Prostate gland (tissue), 2 donors: Measurements from ENCODE around the gene LMTK2. TPM values are rescaled to one million over a fixed set of nuclear protein-coding genes. Genes with fewer than 3 reads are reported as not detected.
"Not testable (repeated sequence)": the region's sequence is repeated elsewhere in the genome, so short reads cannot be mapped to it uniquely, and the experiment has no call there.

Experiments
- DNase-seq: peaks from one replicate; pipeline ENCODE4 v3.0.0-alpha.2; 2019; ENCODE audit warnings: low spot score
- H3K27ac ChIP-seq, 2 donors: fragments of 200-600 bp; sonication (generic); 2 replicates each; pipeline ENCODE4 v1.5.1; 2017 to 2019
- H3K27me3 ChIP-seq: fragments of 200-600 bp; sonication (generic); replicated peaks from 2 replicates; pipeline ENCODE4 v1.5.1; 2019; ENCODE audit not compliant: insufficient read depth
- H3K36me3 ChIP-seq, 2 donors: fragments of 200-600 bp; sonication (generic); 1 replicate in 1 of 2; 2 replicates in 1 of 2; pipeline versions ENCODE4 v1.5.1 to v1.8.1; 2017 to 2019
- H3K4me1 ChIP-seq: fragments of 200-600 bp; sonication (generic); replicated peaks from 2 replicates; pipeline ENCODE4 v1.5.1; 2019
- H3K4me3 ChIP-seq, 2 donors: fragments of 200-600 bp; sonication (generic); 2 replicates each; pipeline ENCODE4 v1.5.1; 2017 to 2019
- H3K9me3 ChIP-seq: fragments of 200-600 bp; sonication (generic); 2 replicates; pipeline ENCODE4 v1.5.1; 2017
- CTCF ChIP-seq, 4 experiments: fragments of 200-600 bp in 2 of 4; fragments of 450-650 bp in 2 of 4; sonication (generic) in 2 of 4; IDR thresholded peaks; 1 replicate in 3 of 4; 2 replicates in 1 of 4; pipeline ENCODE4 v1.5.1; 2016 to 2019; ENCODE audit warnings: antibody characterized with exemption in 4 of 4, mild to moderate bottlenecking in 2 of 4, moderate library complexity in 2 of 4
- POLR2A ChIP-seq: fragments of 450-650 bp; IDR thresholded peaks from one replicate; pipeline ENCODE4 v1.6.1; 2016; ENCODE audit warnings: antibody characterized with exemption, mild to moderate bottlenecking
- POLR2AphosphoS5 ChIP-seq: sonication (generic); formaldehyde crosslinking; IDR thresholded peaks from one replicate; pipeline ENCODE4 v1.6.1; 2017; ENCODE audit warnings: antibody characterized with exemption
- WGBS: methylation state at CpG from one replicate; pipeline ENCODE4 v1.1.5; 2018; 5-methylcytosine and 5-hydroxymethylcytosine counted together
- intact Hi-C: fragments of 100-400 bp; cut with DNase I; formaldehyde crosslinking; loops from one replicate; pipeline ENCODE4 v1.14.2; 2022
- total RNA-seq, 2 donors: library from RNA; depleted of rRNA; stranded (reverse); fragments of >200 nt; gene quantifications; one replicate each; pipeline ENCODE4 v1.1.0, GENCODE V29; 2016

LMTK2 gene
- total RNA-seq, 2 donors from 2014 or later = 22.2 to 37.4 TPM

DNA sequence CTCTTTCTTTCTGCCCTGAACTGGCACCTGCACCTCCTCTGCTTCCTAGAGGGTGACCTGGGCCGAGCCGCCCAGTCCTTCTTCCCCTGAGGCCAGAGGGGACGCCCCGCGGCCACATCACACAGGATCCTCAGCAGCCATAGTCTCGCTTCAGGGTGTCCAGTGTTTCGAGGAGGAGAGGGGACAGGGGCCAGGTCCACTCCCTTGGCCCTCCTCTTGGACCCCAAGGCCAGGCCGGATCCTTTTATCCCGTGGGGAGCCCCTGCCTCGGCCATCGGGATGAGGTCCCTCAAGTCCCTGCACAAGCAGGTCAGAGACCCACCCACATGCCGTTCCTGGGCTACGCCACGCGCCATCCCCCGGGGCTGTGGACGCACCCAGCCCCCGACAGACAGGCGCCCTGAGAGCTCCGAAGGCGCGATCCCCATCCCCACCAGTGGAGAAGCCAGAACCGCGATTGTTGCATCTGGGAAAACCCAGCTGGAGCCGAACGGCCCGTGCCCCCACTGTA, 108.2 kb downstream of the LMTK2 start:
- intact Hi-C loops = no loop called here
- H3K4me1 ChIP-seq = peaks cover 9% of the 10 kb centered on the region
- TF ChIP-seq CTCF (IDR thresholded peaks at IDR 0.05) (no peak), POLR2A (no peak), POLR2AphosphoS5 (no peak)
- DNase-seq = no peak
- no peaks in the 10 kb centered on the region for H3K36me3 ChIP-seq
- no peaks in the 10 kb centered on the region for H3K9me3 ChIP-seq
- WGBS = 96% methylated on average over 27 of the region's 27 CpGs
- H3K4me3 ChIP-seq = no peak overlapping the region
- H3K27ac ChIP-seq = peak overlapping the region in 1 of 2 donors; percentile 88
- no peaks in the 10 kb centered on the region for H3K27me3 ChIP-seq

- intact Hi-C loops = no loop called here
- H3K27me3 ChIP-seq = no peaks in the 10 kb centered on the region
- TF ChIP-seq POLR2A (no peak), POLR2AphosphoS5 (no peak), CTCF (IDR thresholded peaks at IDR 0.05) (no peak)
- no peaks in the 10 kb centered on the region for H3K9me3 ChIP-seq
- 84% methylated on average over 32 of the region's 32 CpGs for WGBS
- DNase-seq = no peak
- H3K27ac ChIP-seq = peak overlapping the region in 1 of 2 donors; percentile 88
- no peak overlapping the region for H3K4me3 ChIP-seq
- H3K4me1 ChIP-seq = peaks cover 9% of the 10 kb centered on the region
- H3K36me3 ChIP-seq = no peaks in the 10 kb centered on the region
Observed at GRCh38 chr7:98215561-98216495, 109.2 kb downstream of the LMTK2 start.

- H3K27ac ChIP-seq = peak overlapping the region in 1 of 2 donors; percentile 81
- no peak for DNase-seq
- 89% methylated on average over 22 of the region's 24 CpGs for WGBS
- intact Hi-C loops = no loop called here
- no peak for TF ChIP-seq POLR2A
- TF ChIP-seq POLR2AphosphoS5 = no peak
- no peak for TF ChIP-seq CTCF (IDR thresholded peaks at IDR 0.05)
- H3K4me1 ChIP-seq = peaks cover 9% of the 10 kb centered on the region
- no peak overlapping the region for H3K4me3 ChIP-seq
- no peaks in the 10 kb centered on the region for H3K27me3 ChIP-seq
- no peaks in the 10 kb centered on the region for H3K36me3 ChIP-seq
- no peaks in the 10 kb centered on the region for H3K9me3 ChIP-seq
Observed at GRCh38 chr7:98216941-98217622, 110.4 kb downstream of the LMTK2 start.

DNA sequence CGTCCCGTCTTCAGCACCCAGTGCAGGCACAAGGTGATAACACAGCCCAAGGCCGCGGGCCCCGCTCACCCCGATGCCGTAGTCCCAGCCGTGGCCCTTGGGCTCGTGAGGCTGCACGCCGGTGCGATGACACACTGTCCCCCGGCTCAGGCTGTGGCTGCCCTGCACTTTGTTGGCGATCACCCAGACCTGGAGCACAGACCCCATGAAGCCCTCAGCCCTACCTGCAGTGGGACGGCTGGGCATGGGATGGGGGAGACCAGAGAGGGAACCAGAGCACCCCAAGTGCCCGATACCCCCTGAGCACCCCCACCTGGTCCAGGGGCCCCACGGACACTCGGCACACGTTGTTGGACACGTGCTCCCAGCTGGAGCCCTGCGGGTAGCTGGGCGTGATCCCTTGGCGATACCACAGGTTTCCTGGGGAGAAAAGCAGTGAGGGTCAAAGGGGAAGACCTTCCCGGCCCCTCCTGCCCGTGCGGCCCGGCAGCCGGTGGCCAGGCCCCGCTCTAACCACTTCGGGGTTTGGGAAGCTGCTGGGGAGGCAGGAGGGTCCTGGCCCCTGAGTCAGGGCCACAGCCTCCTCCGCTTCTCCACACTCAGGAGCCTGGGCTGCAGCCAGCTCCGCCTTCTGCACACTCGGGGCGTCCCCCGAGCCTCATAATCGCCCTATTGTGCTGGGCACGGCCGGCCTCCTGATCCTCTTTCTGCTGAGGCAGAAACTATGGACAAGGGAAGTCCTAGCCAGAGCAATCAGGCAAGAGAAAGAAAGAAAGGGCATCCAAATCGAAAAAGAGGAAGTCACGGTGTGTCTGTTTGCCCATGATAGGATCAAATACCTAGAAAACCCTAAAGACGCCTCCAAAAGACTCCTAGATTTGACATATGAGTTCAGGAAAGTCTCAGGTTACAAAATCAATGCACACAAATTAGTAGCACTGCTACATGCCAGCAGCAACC, 111.2 kb downstream of the LMTK2 start:
- WGBS = 68% methylated on average over 41 of the region's 41 CpGs
- Histone ChIP-seq H3K9me3 (no peaks in the 10 kb centered on the region), H3K27ac (peak overlapping the region; percentile 68 to 81), H3K36me3 (no peaks in the 10 kb centered on the region), H3K27me3 (no peaks in the 10 kb centered on the region), H3K4me3 (no peak overlapping the region), H3K4me1 (peaks cover 12% of the 10 kb centered on the region)
- intact Hi-C loops = no loop called here
- no peak for DNase-seq
- no peak for TF ChIP-seq CTCF (IDR thresholded peaks at IDR 0.05)

GRCh38 chr7:98219382-98219781, 112.7 kb downstream of the LMTK2 start:
- H3K36me3 ChIP-seq, H3K27me3 ChIP-seq, H3K9me3 ChIP-seq, H3K27ac ChIP-seq, H3K4me3 ChIP-seq, intact Hi-C loops, DNase-seq: not testable (repeated sequence)
- H3K4me1 ChIP-seq = peaks cover 21% of the 10 kb centered on the region
- WGBS = 93% methylated on average over 6 of the region's 6 CpGs
